Hematopoietic multipotent progenitor cell treated with erythropoietin and hydrocortisone succinate and interleukin-3 and kit ligand, for 17 days (in vitro differentiated cells): ENCODE data around the gene DPYSL4.

Experiments used
- DNase-seq: peaks from one replicate; pipeline ENCODE4 v3.0.0-alpha.2; 2015; ENCODE audit warnings: low spot score

Gene DPYSL4

GRCh38 chr10:132243141-132243540, 56.4 kb downstream of the DPYSL4 start:
- no peak for DNase-seq

DNA sequence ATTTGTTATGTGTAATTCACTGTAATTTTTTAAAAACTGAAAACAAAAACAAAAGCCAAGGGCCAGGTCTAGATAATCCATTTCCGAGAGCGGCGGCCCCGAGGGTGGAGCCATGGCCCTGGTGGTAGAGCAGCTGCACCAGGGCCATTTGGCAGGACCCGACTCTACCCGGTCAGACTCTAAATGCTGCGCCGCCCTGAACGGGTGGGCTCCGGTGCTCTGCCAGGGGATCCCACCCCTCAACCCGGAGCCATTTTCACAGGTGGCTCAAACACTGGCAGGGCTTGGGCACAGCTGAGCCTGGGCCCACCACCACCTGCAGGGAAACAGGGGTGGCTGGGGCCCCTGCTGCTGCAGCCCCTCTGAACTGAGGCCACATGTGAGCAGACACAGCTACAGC, 56.9 kb downstream of the DPYSL4 start:
- no peak for DNase-seq

- no peak for DNase-seq
Observed at GRCh38 chr10:132245056-132245455, 58.3 kb downstream of the DPYSL4 start.

GRCh38 chr10:132246296-132246695, 59.5 kb downstream of the DPYSL4 start:
- DNase-seq, result no peak

DNA sequence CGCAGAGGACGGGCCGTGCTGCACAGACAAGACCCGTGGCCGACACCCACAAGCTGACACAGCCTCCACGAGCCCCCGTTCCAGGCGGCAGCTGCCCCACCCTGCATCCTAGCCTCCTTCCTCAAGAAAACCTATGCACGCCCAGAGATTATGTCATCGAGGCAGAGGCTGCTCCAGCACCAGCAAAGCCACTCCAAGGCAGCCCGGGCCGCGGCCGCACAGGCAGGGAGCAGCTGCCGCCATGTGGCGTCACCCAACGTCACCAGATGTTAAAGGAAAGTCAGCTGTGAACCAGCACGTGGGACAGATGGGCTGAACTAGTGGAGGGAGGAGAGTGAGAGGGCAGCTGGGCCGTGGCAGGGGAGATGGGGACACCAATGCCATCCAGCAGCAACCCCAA, 61.2 kb downstream of the DPYSL4 start:
- DNase-seq, result no peak

DNA sequence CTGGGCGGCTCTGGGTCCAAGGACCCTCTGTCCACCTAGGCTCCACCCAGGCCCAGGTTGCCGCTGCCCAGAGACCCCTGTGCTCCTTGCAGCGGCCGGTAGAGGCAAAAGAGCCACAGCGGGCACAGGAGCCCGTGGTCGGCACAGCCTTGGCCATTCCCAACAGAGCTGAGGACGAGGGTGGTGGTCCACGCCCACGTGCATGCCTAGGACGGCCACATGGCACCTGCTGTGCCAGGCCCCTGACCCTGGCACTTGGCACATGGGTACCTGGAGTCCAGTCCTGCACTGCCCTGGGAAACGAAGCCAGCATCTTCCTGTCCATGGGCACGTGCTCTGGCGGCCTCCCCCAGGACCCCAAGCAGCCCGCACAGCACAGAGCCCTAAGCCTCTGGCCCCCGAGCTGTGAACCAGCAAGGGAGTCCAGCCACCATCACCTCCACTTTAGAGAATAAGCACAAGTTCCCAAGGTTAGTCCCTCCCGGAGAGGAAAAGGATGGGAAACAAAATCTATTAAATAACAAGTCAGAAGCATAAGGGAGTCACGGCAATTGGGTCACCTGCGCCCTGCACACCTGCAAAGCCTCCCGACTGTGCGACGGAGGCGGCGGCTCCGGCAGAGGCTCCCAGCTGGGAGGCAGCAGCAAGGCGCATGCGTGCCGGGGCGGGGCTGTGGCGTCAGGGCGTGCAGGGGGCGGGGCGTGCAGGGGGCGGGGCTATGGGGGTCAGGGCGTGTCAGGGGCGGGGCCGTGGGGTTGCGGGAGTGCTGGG, 61.9 kb downstream of the DPYSL4 start:
- DNase-seq, result peak; percentile 18

GRCh38 chr10:132249226-132249724, 62.5 kb downstream of the DPYSL4 start:
- DNase-seq, result no peak

DNA sequence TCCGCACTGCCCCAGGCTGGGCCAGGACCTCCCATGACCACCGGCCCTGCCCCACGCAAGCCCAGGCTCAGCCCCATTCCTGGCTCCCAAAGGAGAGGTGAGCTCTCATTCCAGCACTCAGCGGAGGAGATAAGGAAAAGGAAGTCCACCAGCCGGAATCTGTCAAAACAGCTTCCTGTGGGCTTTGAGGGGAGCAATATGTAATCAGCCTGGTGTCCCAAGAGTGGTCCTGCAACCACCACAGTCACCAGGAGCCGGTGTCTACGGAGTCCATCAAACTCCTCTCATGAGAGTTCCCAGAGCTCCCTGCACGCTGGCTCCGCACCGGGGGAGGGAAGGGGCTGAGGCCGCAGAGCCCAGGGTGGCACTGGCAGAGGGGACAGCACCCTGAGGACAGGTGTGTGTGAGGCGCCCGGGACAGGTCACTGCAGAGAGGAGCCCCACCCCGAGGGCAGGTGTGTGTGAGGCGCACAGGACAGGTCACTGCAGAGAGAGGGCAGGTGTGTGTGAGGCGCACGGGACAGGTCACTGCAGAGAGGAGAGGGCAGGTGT, 63.2 kb downstream of the DPYSL4 start:
- no peak for DNase-seq

GRCh38 chr10:132250481-132251475, 64.0 kb downstream of the DPYSL4 start:
- no peak for DNase-seq

GRCh38 chr10:132251928-132252327, 65.2 kb downstream of the DPYSL4 start:
- DNase-seq, result no peak

GRCh38 chr10:132252412-132252811, 65.7 kb downstream of the DPYSL4 start:
- no peak for DNase-seq

DNA sequence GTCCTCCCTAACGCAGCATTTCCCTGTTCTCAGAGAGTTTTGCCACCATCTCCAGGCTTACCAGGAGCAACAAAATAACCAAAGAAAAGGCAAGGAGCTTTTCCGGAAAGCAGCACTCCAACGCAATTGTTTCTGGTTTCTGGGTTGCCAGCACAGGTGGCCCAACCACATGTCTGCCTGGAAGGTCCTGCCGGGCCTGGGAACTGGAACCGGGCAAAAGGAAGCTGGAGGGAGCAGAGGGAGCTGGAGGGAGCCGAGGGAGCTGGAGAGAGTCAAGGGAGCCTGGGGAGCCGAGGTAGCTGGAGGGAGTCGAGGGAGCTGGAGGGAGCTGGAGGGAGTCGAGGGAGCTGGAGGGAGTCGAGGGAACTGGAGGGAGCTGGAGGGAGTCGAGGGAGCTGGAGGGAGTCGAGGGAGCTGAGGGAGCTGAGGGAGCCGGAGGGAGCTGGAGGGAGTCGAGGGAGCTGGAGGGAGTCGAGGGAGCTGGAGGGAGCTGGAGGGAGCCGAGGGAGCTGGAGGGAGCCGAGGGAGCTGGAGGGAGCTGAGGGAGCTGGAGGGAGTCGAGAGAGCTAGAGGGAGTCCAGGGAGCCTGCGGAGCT, 66.4 kb downstream of the DPYSL4 start:
- DNase-seq, result no peak

DNA sequence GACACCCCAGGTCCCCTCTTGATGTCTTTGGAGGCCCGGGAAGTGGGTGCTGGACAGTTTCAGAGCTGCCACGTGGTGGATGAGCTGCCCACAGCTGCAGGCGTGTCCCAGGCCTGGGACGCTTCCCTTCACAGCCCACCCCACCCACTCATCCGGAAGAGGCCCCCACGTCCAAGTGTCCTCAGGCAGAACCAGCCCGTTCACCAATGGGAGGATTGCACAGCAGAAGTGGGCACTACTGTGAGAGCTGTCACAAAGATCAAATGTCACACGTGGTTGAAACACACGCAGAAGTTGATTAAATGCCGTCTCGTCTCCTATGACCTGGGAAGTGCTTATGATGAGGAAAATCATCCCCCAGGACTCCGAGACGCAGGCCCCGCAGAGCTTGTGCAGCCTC, 68.1 kb downstream of the DPYSL4 start:
- DNase-seq, result no peak
